Suprapubic skin (tissue), 4 donors: Measurements from ENCODE around the gene KIF3C. TPM values are rescaled to one million over a fixed set of nuclear protein-coding genes. Genes with fewer than 3 reads are reported as not detected.

Source experiments
- DNase-seq, 2 donors: peaks; one replicate each; pipeline ENCODE4 v3.0.0-alpha.2; 2019; ENCODE audit warnings: low spot score in 2 of 2
- H3K27ac ChIP-seq: fragments of 200-600 bp; sonication (generic); one replicate; pipeline ENCODE4 v1.5.1; 2019
- H3K27me3 ChIP-seq: fragments of 200-600 bp; sonication (generic); one replicate; pipeline ENCODE4 v1.5.1; 2019
- H3K36me3 ChIP-seq: fragments of 200-600 bp; sonication (generic); one replicate; pipeline ENCODE4 v1.5.1; 2019
- H3K4me1 ChIP-seq: fragments of 200-600 bp; sonication (generic); one replicate; pipeline ENCODE4 v1.5.1; 2019
- H3K4me3 ChIP-seq: fragments of 200-600 bp; sonication (generic); one replicate; pipeline ENCODE4 v1.5.1; 2019; ENCODE audit warnings: mild to moderate bottlenecking
- H3K9me3 ChIP-seq: fragments of 200-600 bp; sonication (generic); one replicate; pipeline ENCODE4 v1.5.1; 2019
- EP300 ChIP-seq: sonication (generic); formaldehyde crosslinking; IDR thresholded peaks from one replicate; pipeline ENCODE4 v1.6.1; 2017; ENCODE audit warnings: antibody characterized with exemption
- POLR2A ChIP-seq, 2 donors: fragments of 450-650 bp; IDR thresholded peaks; one replicate each; pipeline ENCODE4 v1.6.1; 2017; ENCODE audit warnings: antibody characterized with exemption in 2 of 2, mild to moderate bottlenecking in 2 of 2, moderate library complexity in 2 of 2
- POLR2AphosphoS5 ChIP-seq, 3 donors: sonication (generic); formaldehyde crosslinking; IDR thresholded peaks; one replicate each; pipeline ENCODE4 v1.6.1; 2017; ENCODE audit warnings: antibody characterized with exemption in 3 of 3
- WGBS: methylation state at CpG from one replicate; pipeline ENCODE4 v1.1.5; 2018; 5-methylcytosine and 5-hydroxymethylcytosine counted together
- total RNA-seq, 4 donors: library from RNA; depleted of rRNA; stranded (reverse); fragments of >200 nt; gene quantifications; one replicate each; pipeline ENCODE4 v1.1.0, GENCODE V29; 2016
- TF ChIP-seq, protein P1 (sequence below), 2 donors: fragments of 200-600 bp in 1 of 2; fragments of 450-650 bp in 1 of 2; sonication (generic) in 1 of 2; IDR thresholded peaks; one replicate each; pipeline ENCODE4 v1.5.1; 2016 to 2019; ENCODE audit warnings: antibody characterized with exemption in 2 of 2, mild to moderate bottlenecking in 1 of 2, moderate library complexity in 1 of 2

The KIF3C gene
- total RNA-seq, 4 donors from 2014 or later: 3.2 to 5.8 (median 4.7) TPM

DNA sequence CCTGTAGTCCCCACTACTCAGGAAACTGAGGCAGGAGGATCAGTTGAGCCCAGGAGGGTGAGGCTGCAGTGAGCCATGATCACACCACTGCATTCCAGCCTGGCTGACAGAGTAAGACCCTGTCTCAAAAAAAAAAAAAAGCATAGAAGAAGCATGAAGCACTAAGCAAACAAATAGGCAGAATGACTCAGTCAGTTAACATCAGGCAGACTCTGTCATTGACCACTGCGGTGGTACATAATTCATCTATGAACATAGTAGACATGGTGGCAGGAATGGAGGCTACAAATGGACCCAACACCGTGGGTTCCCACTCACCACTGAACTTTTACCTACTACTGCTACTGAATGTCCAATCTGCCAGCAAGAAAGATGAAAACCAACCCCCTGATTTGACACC is 96.4 kb downstream of the KIF3C start:
- no peak for DNase-seq
- no peaks in the 10 kb centered on the region for H3K4me1 ChIP-seq
- H3K36me3 ChIP-seq: no peaks in the 10 kb centered on the region
- peaks cover 6% of the 10 kb centered on the region for H3K27me3 ChIP-seq
- 91% methylated on average over 2 of the region's 2 CpGs for WGBS
- no peaks in the 10 kb centered on the region for H3K9me3 ChIP-seq
- H3K4me3 ChIP-seq: no peak overlapping the region
- TF ChIP-seq EP300: no peak
- TF ChIP-seq, protein P1, sequence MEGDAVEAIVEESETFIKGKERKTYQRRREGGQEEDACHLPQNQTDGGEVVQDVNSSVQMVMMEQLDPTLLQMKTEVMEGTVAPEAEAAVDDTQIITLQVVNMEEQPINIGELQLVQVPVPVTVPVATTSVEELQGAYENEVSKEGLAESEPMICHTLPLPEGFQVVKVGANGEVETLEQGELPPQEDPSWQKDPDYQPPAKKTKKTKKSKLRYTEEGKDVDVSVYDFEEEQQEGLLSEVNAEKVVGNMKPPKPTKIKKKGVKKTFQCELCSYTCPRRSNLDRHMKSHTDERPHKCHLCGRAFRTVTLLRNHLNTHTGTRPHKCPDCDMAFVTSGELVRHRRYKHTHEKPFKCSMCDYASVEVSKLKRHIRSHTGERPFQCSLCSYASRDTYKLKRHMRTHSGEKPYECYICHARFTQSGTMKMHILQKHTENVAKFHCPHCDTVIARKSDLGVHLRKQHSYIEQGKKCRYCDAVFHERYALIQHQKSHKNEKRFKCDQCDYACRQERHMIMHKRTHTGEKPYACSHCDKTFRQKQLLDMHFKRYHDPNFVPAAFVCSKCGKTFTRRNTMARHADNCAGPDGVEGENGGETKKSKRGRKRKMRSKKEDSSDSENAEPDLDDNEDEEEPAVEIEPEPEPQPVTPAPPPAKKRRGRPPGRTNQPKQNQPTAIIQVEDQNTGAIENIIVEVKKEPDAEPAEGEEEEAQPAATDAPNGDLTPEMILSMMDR (IDR thresholded peaks at IDR 0.05): no peak
- no peak for TF ChIP-seq POLR2AphosphoS5 (IDR thresholded peaks at IDR 0.05)
- no peak for TF ChIP-seq POLR2A (IDR thresholded peaks at IDR 0.05)
- no peak overlapping the region for H3K27ac ChIP-seq

DNA sequence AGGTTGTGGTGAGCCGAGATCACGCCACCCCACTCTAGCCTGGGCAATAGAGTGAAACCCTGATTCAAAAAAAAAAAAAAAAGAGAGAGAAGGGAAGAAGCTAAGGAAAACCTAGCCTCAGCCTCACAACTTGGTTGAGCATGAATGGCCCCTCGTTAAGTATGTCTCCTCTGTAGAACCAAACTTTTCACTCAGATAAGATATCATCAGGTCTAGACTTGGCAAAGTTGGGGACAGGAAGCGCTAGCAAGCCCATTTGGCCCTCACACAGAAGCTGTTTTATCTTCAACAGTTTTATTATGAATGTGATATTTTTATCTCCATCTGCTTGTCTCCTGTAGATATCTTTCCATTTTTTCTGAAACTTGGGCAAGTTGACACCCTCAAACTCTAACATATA is 100.5 kb downstream of the KIF3C start:
- H3K4me3 ChIP-seq: no peak overlapping the region
- TF ChIP-seq POLR2A (IDR thresholded peaks at IDR 0.05) (no peak), POLR2AphosphoS5 (IDR thresholded peaks at IDR 0.05) (no peak), EP300 (no peak)
- TF ChIP-seq, protein P1 (IDR thresholded peaks at IDR 0.05): no peak
- peaks cover 6% of the 10 kb centered on the region for H3K27me3 ChIP-seq
- no peak for DNase-seq
- H3K4me1 ChIP-seq: peaks cover 10% of the 10 kb centered on the region
- WGBS: 78% methylated on average over 4 of the region's 4 CpGs
- no peaks in the 10 kb centered on the region for H3K36me3 ChIP-seq
- H3K27ac ChIP-seq: no peak overlapping the region
- H3K9me3 ChIP-seq: no peaks in the 10 kb centered on the region

DNA sequence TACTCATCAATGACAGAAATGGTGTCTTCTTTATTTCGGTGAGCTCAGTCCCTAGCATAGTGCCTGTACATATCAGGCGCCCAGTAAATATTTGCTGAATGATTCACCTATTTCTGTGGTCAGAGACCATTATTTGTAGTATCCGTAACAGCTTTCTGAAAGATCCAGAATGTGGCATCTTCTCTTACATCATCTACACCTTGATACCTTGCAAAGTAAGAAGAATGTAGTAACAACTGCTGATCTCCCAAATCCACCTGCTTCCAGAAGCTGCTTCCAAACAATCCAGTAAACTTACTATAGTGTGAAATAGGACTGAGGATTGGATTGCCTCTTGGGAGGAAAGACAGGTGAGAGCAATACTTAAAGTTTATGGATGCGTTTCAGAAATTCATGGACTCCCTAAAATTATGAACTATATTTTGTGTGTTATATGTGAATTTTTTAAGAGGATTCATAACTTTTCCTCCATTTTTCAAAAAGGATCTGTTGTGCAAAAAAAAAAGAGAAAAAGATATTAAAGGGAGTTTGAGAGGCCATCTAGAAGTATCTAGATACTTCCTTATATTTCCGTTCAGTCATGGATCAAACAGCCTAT is 103.1 kb downstream of the KIF3C start:
- Histone ChIP-seq H3K4me3 (peak overlapping the region; percentile 97), H3K4me1 (peaks cover 22% of the 10 kb centered on the region), H3K27me3 (no peaks in the 10 kb centered on the region), H3K36me3 (peaks cover 4% of the 10 kb centered on the region), H3K27ac (peak overlapping the region; percentile 96), H3K9me3 (no peaks in the 10 kb centered on the region)
- no peak for TF ChIP-seq POLR2A (IDR thresholded peaks at IDR 0.05)
- no peak for TF ChIP-seq EP300
- no peak for TF ChIP-seq POLR2AphosphoS5 (IDR thresholded peaks at IDR 0.05)
- TF ChIP-seq, protein P1 (IDR thresholded peaks at IDR 0.05): no peak
- DNase-seq: no peak
- WGBS: 93% methylated on average over 5 of the region's 5 CpGs

DNA sequence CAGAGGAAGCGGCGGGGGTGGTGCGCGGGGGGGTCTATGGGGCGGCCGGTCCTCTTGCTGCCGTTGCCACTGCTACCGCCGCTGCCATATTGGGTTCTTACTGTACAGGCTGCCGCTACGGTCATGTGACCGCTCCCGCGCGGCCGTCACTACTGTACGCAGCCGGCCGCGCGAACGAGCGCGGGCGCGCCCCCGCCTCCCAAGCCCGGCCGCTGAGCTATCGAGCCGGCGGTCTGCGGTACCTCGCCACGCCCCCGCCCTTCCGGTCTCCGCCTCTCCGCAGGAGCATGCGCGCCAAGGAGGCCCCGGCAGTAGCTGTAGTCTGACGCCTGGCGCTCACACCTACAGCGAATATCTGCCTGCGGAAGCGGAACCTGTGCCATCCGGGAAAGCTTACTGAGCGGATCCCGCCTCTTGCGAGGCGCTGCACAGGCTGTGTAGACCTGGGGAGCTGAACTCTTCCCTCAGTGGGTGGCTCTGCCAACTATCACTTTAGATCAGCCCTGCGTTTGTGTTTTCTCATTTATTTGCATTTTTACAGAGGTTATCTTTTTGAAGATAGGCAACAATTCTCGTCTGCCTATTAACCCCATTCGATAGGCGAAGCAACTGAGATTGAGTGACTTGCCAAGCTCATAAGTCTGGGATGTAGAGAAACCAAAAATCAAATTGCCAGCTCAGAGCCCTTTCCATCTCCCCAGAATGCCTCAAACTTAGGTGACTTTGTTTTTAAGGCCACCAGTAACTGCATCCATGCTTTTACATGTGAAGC is 103.8 kb downstream of the KIF3C start, which contains the start of gene ASXL2:
ASXL2 (minus strand) TSS at position 127 of the 772 bp plus-strand sequence. CDS start 265 bp downstream, outside the sequence.
- Histone ChIP-seq H3K4me1 (peaks cover 22% of the 10 kb centered on the region), H3K27ac (peak within 1 kb of the TSS; percentile 96), H3K36me3 (peaks cover 9% of the 10 kb centered on the region), H3K4me3 (peak within 1 kb of the TSS; percentile 97), H3K27me3 (no peaks in the 10 kb centered on the region), H3K9me3 (no peaks in the 10 kb centered on the region)
- peak; percentile 97 for DNase-seq
- 10% methylated on average over 17 of the region's 56 CpGs for WGBS
- TF ChIP-seq POLR2AphosphoS5 (IDR thresholded peaks at IDR 0.05) (peak in 2 of 3 donors; percentile 32 to 82), EP300 (no peak), POLR2A (IDR thresholded peaks at IDR 0.05) (peak in 1 of 2 donors; percentile 63)
- TF ChIP-seq, protein P1 (IDR thresholded peaks at IDR 0.05): no peak
